ENCODE results near the gene GSK3A. TPM values are rescaled to one million over a fixed set of nuclear protein-coding genes. Genes with fewer than 3 reads are reported as not detected.
A peak's percentile ranks its signal among the peaks of the same experiment; 100 is the strongest.

GSK3A gene
- total RNA-seq, 1 donor from 2014 or later = 49.8 TPM

GRCh38 chr19:42228641-42229040 is 13.8 kb downstream of the GSK3A start:
- no peak for DNase-seq (ENCODE audit: low spot score)

GRCh38 chr19:42226886-42227285 is 15.5 kb downstream of the GSK3A start:
- DNase-seq (ENCODE audit: low spot score) = no peak

- DNase-seq (ENCODE audit: low spot score) = no peak
Observed at GRCh38 chr19:42225718-42226292, 16.6 kb downstream of the GSK3A start.

- DNase-seq (ENCODE audit: low spot score) = no peak
Observed at GRCh38 chr19:42224940-42225717, 17.3 kb downstream of the GSK3A start.

- no peak for DNase-seq (ENCODE audit: low spot score)
Observed at GRCh38 chr19:42220751-42221097, 21.7 kb downstream of the GSK3A start.

- DNase-seq (ENCODE audit: low spot score) = peak; percentile 97
Observed at GRCh38 chr19:42219812-42220750, 22.3 kb downstream of the GSK3A start, which contains the start of gene ZNF526. Gene ZNF526, plus strand, starts transcription at chr19:42220312. Its CDS starts 4,092 bp downstream, at chr19:42224404.

GRCh38 chr19:42217520-42218437 is 24.6 kb downstream of the GSK3A start, which contains the start of gene DEDD2:
Gene DEDD2, minus strand, starts transcription at chr19:42217677. Its CDS starts 670 bp downstream, at chr19:42217007.
- DNase-seq (ENCODE audit: low spot score) = peak; percentile 99

GRCh38 chr19:42216653-42217519 is 25.5 kb downstream of the GSK3A start:
- no peak for DNase-seq (ENCODE audit: low spot score)

GRCh38 chr19:42214810-42215485 is 27.5 kb downstream of the GSK3A start:
- DNase-seq (ENCODE audit: low spot score) = no peak

- no peak for DNase-seq (ENCODE audit: low spot score)
Observed at GRCh38 chr19:42212886-42213285, 29.5 kb downstream of the GSK3A start.

GRCh38 chr19:42208612-42209011 is 33.8 kb downstream of the GSK3A start:
- DNase-seq (ENCODE audit: low spot score) = no peak

- DNase-seq (ENCODE audit: low spot score) = no peak
Observed at GRCh38 chr19:42207767-42208271, 34.6 kb downstream of the GSK3A start.

GRCh38 chr19:42206871-42207755 is 35.3 kb downstream of the GSK3A start:
- no peak for DNase-seq (ENCODE audit: low spot score)

- no peak for DNase-seq (ENCODE audit: low spot score)
Observed at GRCh38 chr19:42204664-42205063, 37.7 kb downstream of the GSK3A start.

- DNase-seq (ENCODE audit: low spot score) = no peak
Observed at GRCh38 chr19:42203700-42204099, 38.7 kb downstream of the GSK3A start.

GRCh38 chr19:42202290-42202880 is 40.0 kb downstream of the GSK3A start:
- no peak for DNase-seq (ENCODE audit: low spot score)

GRCh38 chr19:42201489-42202289 is 40.7 kb downstream of the GSK3A start:
- DNase-seq (ENCODE audit: low spot score) = no peak
